Limb (tissue), 2 donors: ENCODE data around the gene SNX30.
A peak's percentile ranks its signal among the peaks of the same experiment; 100 is the strongest.
"Not testable (repeated sequence)": the region's sequence is repeated elsewhere in the genome, so short reads cannot be mapped to it uniquely, and the experiment has no call there.

ENCODE experiments used
- DNase-seq, 2 donors: peaks; one replicate each; pipeline ENCODE4 v3.0.0-alpha.2; 2016; ENCODE audit errors: extremely low spot score in 2 of 2

SNX30 gene

DNA sequence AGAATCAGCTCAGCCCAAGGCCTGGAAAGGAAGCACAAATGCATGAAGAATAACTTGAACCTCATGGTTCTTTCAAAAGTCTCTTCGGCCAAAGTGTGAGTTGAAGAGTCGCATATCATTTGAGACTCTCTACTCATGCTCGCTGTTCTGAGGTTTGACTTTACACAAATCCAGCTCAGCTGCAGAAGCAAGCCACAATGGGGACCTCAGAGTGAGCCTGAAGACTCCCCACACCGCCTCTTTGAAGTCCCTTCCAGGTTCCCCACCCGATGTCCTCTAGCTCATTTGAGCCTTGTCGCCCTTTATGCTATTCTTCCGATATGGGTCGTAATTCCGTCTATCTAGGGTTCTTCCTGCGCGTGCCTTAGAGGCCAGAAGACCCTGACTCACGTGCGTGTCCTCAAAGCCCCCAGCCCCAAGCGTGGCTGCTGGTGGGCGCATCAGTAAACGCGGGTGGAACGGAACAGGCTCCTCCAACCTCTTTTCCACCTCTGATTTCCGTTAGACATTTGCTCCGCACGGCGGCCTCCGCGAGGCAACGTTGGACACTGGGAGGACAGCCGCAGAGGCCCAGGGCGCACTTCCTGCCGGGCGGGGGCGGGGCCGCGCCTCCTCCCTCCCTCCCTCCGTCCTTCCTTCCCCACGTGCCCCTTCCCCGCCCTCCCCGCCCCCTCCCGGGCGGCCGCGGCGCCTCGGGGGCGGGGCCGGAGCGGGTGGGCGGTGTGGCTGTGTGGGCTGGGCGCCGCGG is at the start of gene SNX30:
Gene SNX30, plus strand, starts transcription at position 745 of the 748 bp plus-strand sequence. CDS start 242 bp downstream, outside the sequence.
- peak; percentile 89 to 94 for DNase-seq

DNA sequence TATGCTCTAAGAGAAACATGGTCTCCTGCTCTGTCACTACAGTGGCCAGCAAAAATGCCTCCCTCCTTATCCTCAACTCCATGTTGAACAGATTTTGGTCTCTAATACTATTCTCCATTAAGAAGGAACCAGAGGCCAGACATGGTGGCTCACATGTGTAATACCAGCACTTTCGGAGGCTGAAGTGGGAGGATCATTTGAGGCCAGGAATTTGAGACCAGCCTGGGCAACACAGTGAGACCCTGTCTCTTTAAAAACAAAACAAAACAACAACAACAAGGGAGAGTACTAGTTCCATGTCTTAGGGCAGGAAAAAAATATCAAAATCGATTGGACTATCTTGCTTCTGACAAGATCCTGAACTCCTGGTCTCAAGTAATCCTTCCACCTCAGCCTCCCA is 47.3 kb upstream of the SNX30 start:
- DNase-seq, result no peak

- peak in 1 of 2 donors; percentile 35 for DNase-seq
Measured at GRCh38 chr9:112705768-112706427, 44.7 kb upstream of the SNX30 start.

DNA sequence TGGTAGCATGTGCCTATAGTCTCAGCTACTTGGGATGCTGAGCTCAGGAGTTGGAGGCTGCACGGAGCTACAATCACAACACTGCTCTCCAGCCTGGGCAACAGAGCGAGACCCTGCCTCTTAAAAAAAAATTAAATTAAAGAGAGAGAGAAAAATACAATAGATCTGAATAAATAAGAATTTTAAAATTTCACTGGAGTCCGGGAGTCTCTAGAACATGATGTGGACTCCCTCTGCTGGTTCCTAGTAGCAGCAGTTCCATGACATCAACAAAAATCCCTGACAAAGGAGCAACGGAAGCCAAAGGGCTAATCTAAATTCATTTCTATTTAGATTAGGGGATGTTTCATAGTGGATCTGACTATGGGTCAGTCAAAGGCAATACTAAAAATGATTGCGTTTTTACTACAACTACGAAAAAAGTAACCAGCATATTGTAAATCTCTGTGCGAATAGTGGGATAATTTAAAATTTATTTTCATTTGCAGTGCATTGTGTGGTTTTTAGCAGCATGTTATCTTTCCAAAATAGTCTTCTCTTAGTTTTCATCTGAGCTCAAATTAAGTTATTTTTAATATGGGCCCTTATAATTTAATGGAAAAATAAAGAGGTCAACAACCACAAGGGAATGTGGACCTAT is 39.4 kb upstream of the SNX30 start:
- peak in 1 of 2 donors; percentile 37 for DNase-seq

- no peak for DNase-seq
Measured at GRCh38 chr9:112712678-112713077, 37.9 kb upstream of the SNX30 start.

GRCh38 chr9:112717661-112718331 is 32.8 kb upstream of the SNX30 start, which contains the start of gene INIP:
Gene INIP, minus strand, starts transcription at chr9:112718117. Its CDS starts 1,632 bp downstream, at chr9:112716485.
- DNase-seq, result peak; percentile 94 to 95

- DNase-seq, result peak in 1 of 2 donors; percentile 3
Measured at GRCh38 chr9:112719241-112719691, 31.3 kb upstream of the SNX30 start.

- no peak for DNase-seq
Measured at GRCh38 chr9:112719696-112720095, 30.9 kb upstream of the SNX30 start.

DNA sequence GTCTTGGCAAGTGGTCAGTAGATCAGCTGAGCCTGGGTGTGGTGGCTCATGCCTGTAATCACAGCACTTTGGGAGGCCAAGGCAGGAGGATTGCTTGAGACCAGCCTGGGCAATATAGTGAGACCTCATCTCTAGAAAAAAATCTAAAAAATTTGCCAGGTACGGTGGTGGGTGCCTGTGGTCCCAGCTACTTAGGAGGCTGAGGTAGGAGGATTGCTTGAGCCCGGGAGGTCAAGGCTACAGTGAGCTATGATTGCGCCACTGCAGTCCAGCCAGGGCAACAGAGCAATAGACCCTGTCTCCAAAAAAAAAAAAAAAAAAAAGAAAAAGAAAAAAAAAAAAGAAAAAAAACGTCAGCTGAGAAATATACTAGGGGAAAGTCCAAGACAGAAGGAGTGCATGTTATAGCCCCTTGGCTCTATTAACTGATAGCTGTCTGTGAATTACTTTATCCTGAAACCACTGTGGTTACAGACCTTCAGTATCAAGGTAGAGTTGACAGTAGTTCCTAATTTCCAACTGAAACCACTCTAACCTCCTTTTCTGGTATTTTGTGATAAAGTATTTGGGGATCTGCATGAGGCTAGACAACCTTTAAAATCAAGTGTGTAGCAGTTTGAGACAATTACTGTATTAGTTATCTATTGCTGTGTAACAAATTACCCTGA is 30.3 kb upstream of the SNX30 start:
- DNase-seq, result no peak

DNA sequence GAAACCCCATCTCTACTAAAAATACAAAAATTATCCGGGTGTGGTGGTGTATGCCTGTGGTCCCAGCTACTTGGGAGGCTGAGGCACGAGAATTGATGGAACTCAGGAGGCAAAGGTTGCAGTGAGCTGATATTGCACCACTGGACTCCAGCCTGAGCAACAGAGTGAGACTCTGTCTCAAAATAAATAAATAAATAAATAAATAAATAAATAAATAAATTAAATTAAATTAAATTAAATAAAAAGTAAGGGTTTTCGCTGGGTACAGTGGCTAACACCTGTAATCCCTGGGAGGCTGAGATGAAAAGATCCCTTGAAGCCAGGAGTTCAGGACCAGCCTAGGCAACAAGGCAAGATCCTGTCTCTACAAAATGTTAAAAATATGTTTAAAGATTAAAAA is 27.8 kb upstream of the SNX30 start:
- not testable (repeated sequence) for DNase-seq

GRCh38 chr9:112725961-112726360 is 24.6 kb upstream of the SNX30 start:
- no peak for DNase-seq

DNA sequence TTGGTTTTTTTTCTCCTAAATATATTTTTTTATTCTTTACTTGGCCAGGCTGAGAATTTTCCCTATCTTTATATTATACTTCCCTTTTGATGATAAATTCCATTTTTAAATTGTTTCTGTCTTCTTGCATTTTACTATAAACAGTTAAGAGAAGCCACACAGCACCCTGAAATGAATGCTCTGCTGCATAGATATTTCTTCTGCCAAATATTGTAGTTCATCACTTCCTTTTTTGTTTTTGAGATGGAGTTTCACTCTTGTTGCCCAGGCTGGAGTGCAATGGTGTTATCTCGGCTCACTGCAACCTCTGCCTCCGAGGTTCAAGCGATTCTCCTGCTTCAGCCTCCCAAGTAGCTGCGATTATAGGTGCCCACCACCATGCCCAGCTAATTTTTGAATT is 24.1 kb upstream of the SNX30 start:
- no peak for DNase-seq

DNA sequence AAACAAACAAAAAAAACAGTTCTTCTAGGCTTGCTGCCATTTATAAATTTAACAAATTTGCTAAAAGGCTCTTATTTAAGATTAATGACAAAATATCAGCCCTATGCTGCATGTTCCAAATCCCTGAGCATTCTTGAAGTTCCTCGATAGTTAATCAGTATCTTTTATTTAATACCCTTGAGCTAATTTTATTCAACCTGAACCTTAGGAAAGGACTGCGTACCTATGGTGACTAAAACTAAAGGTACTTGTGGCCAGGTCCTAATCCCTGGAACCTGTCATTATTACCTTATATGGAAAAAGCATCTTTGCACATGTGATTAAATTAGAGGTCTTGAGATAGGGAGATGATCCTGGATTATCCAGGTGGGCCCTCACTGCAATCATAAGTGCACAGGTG is 22.2 kb upstream of the SNX30 start:
- DNase-seq, result no peak

- no peak for DNase-seq
Measured at GRCh38 chr9:112731971-112732370, 18.6 kb upstream of the SNX30 start.

GRCh38 chr9:112734892-112735291 is 15.7 kb upstream of the SNX30 start:
- DNase-seq, result no peak

GRCh38 chr9:112743216-112743836 is 7.2 kb upstream of the SNX30 start:
- DNase-seq, result no peak

GRCh38 chr9:112744177-112744576 is 6.4 kb upstream of the SNX30 start:
- no peak for DNase-seq

GRCh38 chr9:112747094-112747493 is 3.5 kb upstream of the SNX30 start:
- DNase-seq, result no peak

GRCh38 chr9:112750764-112751055 is 150 bp downstream of the SNX30 start:
- DNase-seq, result no peak

DNA sequence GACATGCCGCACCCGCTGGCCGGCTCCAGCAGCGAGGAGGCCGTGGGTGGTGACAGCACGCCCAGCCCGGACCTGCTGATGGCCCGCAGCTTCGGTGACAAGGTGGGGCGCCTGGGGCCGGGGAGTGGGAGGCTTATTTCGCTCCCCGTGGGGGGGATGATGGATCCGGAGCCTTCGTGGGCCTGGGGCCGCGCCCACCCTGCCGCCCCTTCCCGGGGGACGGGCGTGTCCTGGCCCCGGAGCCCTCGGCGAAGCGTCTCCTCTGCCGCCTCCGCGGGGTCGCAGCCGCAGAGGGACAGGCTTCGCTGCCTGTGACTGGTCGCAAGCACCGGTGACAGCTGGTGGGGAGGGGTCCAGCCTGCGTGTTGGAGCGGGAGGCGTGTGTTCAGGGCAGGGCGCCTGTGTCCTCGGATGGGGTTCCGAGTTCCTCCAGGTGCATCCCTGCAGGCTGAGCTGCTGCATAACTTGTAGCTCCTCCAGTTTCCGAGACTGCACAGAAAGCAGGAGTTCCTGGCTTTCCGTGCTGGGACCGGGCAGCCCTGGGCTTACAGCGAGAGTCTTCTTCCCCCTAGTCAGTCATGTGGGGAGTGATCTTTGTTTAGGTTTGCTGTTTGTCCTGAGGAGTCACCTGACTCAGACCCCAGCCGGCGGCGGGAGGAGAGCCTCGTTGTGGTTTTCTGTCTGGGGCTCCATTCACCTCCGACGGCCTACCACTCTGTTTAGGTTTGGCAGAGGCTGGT is 666 bp downstream of the SNX30 start:
- peak; percentile 25 to 72 for DNase-seq
